Kidney epithelial cell (primary cell): ENCODE data around the gene SUSD2. TPM values are rescaled to one million over a fixed set of nuclear protein-coding genes. Genes with fewer than 3 reads are reported as not detected.

Source experiments
- DNase-seq: peaks from one replicate; pipeline ENCODE4 v3.0.0-alpha.2; 2010; ENCODE audit warnings: low read depth
- H3K27me3 ChIP-seq: 2 replicates; pipeline ENCODE4 v1.6.0; 2011; ENCODE audit warnings: low read length; ENCODE audit not compliant: control insufficient read depth, insufficient read depth
- H3K36me3 ChIP-seq: 2 replicates; pipeline ENCODE4 v1.5.1; 2011; ENCODE audit warnings: low read length; ENCODE audit not compliant: control insufficient read depth, insufficient read depth
- H3K4me3 ChIP-seq: 2 replicates; pipeline ENCODE4 v1.5.1; 2011; ENCODE audit warnings: low read depth, mild to moderate bottlenecking, control low read depth, low read length
- CTCF ChIP-seq: IDR thresholded peaks from 2 replicates; pipeline ENCODE4 v1.5.1; 2011; ENCODE audit warnings: mild to moderate bottlenecking, moderate library complexity, low read length, control low read depth, inconsistent platforms; ENCODE audit not compliant: insufficient read depth, poor library complexity, severe bottlenecking
- total RNA-seq: library from RNA; depleted of rRNA; stranded (reverse); fragments of >200 nt; gene quantifications from 2 replicates; pipeline ENCODE4 v1.2.3, GENCODE V29; 2015

Gene SUSD2
- total RNA-seq, 1 donor from 2014 or later: 0.17 TPM

- no peaks in the 10 kb centered on the region for H3K27me3 ChIP-seq
- H3K36me3 ChIP-seq: no peaks in the 10 kb centered on the region
- peak; percentile 63 for TF ChIP-seq CTCF
- peak overlapping the region; percentile 50 for H3K4me3 ChIP-seq
- no peak for DNase-seq
Observed at GRCh38 chr22:24155627-24156140, 25.6 kb upstream of the SUSD2 start.

- Histone ChIP-seq H3K4me3 (peak overlapping the region; percentile 50), H3K36me3 (no peaks in the 10 kb centered on the region), H3K27me3 (no peaks in the 10 kb centered on the region)
- no peak for DNase-seq
- TF ChIP-seq CTCF: no peak
Observed at GRCh38 chr22:24156141-24156912, 25.0 kb upstream of the SUSD2 start.

- no peak for DNase-seq
- TF ChIP-seq CTCF: peak; percentile 97
- Histone ChIP-seq H3K4me3 (peak overlapping the region; percentile 50), H3K36me3 (no peaks in the 10 kb centered on the region), H3K27me3 (no peaks in the 10 kb centered on the region)
Observed at GRCh38 chr22:24156913-24157821, 24.1 kb upstream of the SUSD2 start.

GRCh38 chr22:24157822-24158135 is 23.5 kb upstream of the SUSD2 start:
- no peak for DNase-seq
- no peak for TF ChIP-seq CTCF
- Histone ChIP-seq H3K4me3 (no peak overlapping the region), H3K36me3 (no peaks in the 10 kb centered on the region), H3K27me3 (no peaks in the 10 kb centered on the region)

- DNase-seq: no peak
- H3K36me3 ChIP-seq: no peaks in the 10 kb centered on the region
- H3K27me3 ChIP-seq: no peaks in the 10 kb centered on the region
- H3K4me3 ChIP-seq: no peak overlapping the region
- TF ChIP-seq CTCF: no peak
Observed at GRCh38 chr22:24159650-24160049, 21.6 kb upstream of the SUSD2 start.
